Hepatic stellate cell (primary cell): Measurements from ENCODE around the gene HNRNPU.

Source experiments
- DNase-seq: peaks from one replicate; pipeline ENCODE4 v3.0.0; 2011; ENCODE audit warnings: low spot score

HNRNPU gene

DNA sequence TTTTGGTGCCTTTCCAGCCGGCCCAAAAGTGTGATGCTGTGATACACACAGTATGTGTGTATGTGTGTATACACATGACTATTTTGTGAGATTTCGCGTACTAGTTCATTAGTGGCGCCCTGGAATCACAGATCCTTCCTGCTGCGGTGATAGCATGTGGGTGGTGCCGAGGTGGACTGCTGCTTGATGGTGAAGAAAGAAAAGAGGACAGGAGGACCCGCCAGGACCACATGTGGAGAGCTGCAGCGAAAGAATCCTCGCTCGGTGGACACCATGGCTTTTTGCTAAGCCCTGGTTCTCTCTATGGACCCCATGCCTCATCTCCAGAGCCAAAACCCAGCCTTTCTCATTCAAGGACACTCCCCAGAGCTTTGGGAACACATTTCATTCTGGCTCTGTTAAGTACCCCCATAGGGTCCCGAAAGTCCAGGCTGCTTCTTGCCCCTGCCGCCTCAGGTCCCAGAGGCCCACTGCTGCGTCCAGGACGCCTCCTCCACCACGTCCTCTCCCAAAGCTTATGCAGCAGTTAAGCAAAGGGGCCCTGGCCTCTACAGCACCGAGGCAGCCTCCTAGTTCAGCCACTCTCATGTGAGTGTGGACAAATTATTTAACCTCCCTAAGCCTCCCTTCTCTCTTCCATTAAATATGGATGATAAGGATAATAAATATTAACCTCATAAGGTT is 61.6 kb downstream of the HNRNPU start:
- DNase-seq: no peak

DNA sequence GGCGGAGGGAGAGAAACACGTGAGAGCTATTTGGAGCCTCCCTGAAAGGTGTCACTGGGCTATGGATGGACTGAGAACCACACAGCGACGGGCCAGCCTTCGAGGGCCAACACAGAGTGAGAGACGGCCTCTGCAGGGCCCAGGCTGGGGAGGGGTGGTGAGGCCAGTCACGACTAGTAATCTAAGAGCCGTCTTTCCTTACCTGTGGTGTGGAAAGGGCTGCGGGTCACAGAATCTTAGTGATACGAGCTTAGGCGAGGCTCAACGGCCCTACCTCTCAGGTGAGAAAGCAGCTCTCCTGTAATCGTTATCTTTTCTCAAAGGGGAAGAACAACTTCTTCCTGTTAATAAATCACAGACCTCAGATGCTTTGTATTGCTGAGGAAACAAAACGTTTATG is 62.3 kb downstream of the HNRNPU start:
- DNase-seq: no peak

DNA sequence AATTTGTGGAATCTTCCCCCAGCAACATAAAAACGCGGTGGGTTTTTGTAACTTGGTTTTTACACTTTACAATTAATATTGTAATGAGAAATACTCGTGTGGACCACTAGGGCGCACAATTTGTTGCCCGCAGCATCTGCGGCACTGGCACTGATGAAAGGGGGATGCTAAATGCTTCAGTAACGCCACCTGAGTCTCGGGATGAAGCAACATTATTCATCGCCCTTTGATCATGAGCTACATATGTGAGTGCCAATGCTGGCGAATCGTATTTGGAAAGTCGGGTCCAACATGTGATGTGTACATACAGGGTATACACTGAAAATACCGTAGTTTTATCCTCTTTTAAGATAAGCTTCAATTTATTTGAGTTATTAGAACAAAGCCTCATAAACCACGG is 63.1 kb downstream of the HNRNPU start:
- DNase-seq: peak; percentile 48

DNA sequence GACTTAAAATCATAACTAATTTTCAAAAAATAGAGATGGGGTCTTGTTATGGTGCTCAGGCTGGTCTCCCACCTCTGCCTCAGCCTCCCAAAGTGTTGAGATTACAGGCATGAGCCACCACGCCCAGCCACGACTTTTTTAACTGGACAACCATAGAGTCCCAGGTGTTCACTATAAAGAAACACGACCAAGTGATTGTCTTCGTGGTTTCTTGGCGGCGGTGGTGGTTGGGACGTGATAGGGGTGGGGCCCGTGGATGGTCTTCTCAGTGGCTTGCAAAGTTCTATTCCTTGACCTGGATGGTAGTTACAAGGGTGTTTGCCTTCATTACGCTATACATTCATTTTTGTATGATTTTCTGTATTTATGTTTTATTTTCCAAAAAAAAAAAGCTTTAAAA is 63.5 kb downstream of the HNRNPU start:
- no peak for DNase-seq
